NOMO-1 treated with DMSO at 0.1 percent for 48 hours (cell line): ENCODE data around the gene SH3D21.

Source experiments
- DNase-seq: peaks from one replicate; lab custom pipeline; 2025; ENCODE audit not compliant: unreplicated experiment; lab: John Stamatoyannopoulos, UW

SH3D21 gene

DNA sequence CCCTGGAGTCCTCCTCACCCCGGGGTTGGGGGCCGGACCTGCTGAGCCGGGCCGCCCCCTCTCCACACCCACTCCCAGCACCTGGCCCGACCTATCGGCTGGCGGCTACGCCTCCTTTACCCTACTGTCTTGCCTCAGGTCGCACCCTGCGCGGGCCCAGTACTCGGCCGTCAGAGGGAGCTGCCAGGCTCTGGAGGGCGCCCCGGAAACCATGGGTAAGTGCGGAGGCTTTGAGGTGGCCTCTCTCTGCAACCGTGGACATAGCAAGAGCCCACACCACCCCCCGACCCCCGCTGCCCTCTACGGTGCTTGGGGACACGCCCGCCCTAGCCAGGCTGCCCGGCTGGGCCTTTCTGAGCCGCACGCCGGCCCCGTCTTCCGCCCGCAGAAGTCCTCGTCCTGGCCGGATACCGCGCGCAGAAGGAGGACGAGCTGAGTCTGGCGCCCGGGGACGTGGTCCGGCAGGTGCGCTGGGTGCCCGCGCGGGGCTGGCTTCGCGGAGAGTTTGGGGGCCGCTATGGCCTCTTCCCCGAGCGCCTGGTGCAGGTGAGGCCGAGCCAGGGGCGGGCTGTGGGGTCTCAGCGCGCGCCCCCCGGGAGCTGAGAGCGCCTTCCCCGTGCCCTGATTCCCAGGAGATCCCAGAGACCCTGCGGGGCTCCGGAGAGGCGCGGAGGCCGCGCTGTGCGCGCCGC is at the start of gene SH3D21:
Gene SH3D21, plus strand, starts transcription at position 159 of the 692 bp plus-strand sequence. Its CDS starts 53 bp downstream, at position 212.
- DNase-seq, result no peak

- no peak for DNase-seq
Measured at GRCh38 chr1:36256558-36257374, 49.4 kb upstream of the SH3D21 start.

DNA sequence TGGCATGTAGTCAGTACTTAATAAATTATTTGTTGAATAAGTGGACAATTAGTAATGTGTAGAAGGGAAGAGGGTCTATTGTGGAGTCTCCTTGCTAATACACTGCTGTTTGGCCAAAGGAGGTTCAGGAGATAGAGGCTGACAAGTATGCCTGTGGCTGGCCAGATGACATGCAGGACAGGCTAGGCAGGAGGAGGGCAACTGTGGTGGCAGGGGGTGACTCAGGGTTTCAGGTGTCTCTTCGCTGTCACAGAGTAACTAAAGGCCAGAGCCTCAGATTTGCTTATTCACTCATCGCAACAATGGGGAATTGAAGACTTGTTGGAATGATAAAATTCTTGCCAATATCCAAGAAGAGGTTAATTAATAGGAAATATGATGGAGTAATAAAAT is 48.8 kb upstream of the SH3D21 start:
- no peak for DNase-seq

- no peak for DNase-seq
Measured at GRCh38 chr1:36258960-36259344, 47.2 kb upstream of the SH3D21 start.

GRCh38 chr1:36268981-36269380 is 37.2 kb upstream of the SH3D21 start:
- DNase-seq, result no peak

DNA sequence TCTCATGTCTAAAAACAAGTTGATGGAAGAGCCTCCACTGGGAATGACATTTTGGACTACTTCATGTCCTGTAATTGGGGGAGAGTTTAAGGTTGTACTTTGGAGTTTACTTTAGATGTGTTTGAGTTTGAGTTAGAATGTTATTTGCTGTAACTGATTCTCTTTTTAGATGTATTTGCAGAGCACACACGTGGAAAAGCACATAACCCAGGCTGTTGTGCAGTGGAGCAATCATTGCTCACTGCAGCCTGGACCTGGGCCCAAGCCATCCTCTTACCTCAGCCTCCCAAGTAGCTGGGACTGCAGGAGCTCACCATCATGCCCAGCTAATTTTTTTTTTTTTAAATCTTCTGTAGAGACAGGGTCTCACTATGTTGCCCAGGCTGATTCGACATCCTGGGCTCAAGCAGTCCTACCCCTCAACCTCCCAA is 36.7 kb upstream of the SH3D21 start:
- DNase-seq, result no peak

GRCh38 chr1:36273024-36273423 is 33.1 kb upstream of the SH3D21 start:
- no peak for DNase-seq

DNA sequence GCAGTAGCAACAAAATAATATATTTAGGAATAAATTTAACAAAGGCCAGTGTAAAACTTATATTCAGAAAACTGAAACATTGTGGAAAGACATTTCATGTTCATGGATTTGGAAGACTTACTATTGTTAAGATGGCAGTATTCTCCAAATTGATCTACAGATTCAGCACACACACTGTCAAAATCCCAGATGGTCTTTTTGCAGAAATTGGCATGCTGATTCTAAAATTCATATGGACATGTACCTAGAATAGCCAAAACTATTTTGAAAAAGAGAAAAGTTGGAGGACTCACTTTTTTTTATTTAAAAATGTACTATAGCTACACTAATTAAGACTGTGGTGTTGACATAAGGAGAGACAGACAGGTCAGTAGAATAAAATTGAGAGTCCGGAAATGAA is 32.0 kb upstream of the SH3D21 start:
- no peak for DNase-seq

- DNase-seq, result no peak
Measured at GRCh38 chr1:36276688-36277087, 29.5 kb upstream of the SH3D21 start.

- no peak for DNase-seq
Measured at GRCh38 chr1:36279110-36279788, 26.9 kb upstream of the SH3D21 start.

DNA sequence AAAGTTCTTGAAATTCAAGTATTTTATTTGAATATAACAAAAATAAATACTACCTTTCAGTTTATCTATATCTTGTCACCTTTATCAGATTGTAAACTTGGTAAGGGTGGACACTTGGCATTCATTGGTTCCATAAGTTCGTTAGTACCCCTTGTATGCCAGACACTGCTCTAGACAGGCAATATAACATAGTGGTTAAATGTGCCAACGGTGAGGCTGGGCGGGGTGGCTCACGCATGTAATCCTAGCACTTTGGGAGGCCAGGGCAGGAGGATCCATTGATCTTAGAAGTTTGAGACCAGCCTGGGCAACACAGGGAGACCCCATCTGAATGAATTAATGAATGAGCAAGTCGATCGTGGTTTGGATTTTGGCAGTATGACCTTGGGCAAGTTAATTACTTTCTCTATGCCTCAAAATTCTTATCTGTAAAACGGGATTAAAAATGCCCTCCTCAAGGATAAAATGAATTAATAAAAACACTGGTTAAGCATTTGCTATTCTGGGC is 26.3 kb upstream of the SH3D21 start:
- no peak for DNase-seq

DNA sequence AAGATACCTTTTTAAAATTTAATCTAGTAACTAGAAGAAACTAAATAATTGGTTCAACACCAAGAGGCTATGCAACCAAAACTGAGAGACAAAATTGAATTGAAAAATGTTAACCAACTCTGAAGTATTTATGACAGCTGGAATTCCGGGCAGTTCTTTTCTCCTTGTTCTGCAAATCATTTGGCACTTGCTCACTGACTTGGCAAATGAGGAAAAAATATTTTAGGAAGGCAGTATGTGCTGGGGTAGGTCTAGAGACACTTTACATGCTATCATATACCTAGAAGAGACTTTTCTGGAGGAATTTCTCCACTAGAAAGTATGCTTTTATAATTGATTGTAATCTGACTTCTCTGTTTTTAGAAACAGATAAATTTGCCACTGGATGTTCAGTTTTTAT is 22.1 kb upstream of the SH3D21 start:
- no peak for DNase-seq

- DNase-seq, result no peak
Measured at GRCh38 chr1:36284517-36284916, 21.7 kb upstream of the SH3D21 start.

DNA sequence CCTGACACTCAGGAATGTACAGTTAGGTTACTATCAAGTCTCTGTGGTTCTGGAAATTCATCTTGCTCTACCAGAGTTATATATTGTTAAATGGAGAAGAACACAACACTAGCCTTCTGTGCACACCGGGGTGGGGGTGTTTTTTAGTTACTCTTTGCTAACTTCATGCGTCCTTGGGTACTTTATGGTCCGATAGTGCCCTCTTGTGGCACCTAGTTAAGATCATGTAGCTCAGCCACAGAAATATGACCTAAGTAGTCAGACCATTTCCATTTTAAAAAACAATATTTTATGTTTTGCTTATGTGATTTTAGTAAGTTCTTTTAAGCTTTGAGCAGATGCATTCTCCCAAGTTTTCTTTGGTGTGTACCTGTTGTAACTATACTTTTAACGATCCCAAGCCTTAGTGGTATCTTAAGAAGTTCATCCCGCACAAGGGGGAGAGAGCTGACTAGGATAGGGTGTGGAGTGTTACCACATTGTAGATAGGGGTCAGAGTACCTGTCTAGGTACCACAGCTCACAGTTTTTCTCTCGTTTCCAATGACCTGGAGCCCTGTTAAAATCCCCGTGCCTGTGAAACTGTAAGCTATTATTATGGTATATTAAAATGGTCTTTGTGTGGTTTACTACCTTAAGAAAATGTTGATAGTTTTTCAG is 20.6 kb upstream of the SH3D21 start:
- peak; percentile 75 for DNase-seq

DNA sequence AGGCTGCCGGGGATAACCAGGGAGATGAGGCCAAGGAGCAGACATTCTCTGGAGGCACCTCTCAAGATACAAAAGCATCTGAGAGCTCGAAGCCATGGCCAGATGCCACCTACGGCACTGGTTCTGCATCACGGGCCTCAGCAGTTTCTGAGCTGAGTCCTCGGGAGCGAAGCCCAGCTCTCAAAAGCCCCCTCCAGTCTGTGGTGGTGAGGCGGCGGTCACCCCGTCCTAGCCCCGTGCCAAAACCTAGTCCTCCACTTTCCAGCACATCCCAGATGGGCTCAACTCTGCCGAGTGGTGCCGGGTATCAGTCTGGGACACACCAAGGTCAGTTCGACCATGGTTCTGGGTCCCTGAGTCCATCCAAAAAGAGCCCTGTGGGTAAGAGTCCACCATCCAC is 19.4 kb upstream of the SH3D21 start:
- no peak for DNase-seq

DNA sequence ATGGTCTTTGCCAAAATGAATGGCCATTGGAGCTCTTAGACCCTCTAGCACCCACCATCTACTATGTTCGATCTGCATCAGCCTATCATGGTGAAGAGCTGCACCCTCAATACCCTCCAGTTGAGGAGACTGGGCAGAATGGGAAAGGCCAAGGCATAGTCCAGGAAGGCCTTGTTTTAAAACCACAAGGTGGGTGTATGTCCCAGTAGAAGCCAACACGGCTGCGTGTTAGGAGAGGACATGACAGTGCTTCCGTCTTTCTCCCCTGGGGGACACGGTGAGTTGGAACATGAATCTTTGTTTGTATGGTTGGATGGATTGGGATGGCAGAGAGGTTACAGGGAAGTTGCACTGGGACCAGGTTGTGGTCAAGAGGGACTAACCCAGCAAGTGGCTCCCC is 18.6 kb upstream of the SH3D21 start:
- DNase-seq, result no peak

- no peak for DNase-seq
Measured at GRCh38 chr1:36295390-36295789, 10.8 kb upstream of the SH3D21 start.

GRCh38 chr1:36297062-36297461 is 9.1 kb upstream of the SH3D21 start:
- DNase-seq, result no peak

GRCh38 chr1:36298640-36299039 is 7.5 kb upstream of the SH3D21 start:
- DNase-seq, result no peak

- no peak for DNase-seq
Measured at GRCh38 chr1:36300526-36300925, 5.6 kb upstream of the SH3D21 start.

DNA sequence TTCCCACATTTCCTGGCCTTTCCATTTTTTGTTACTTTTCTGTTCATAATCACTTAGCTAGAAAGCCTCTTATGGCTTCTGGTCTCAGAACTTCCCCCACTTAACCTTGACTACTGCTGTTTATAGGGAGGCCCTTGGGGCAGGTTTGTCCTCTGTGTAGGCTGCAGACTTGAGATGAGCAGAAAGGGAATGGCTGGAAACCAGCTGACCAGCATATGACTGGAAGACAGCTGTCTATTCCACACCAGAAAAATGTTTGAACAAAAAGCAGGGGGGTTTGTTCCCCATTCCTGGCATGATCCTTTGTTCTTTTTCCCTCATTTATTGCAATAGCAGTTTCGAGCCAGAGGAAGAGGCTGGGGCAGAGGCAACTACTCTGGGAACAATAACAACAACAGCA is 4.9 kb upstream of the SH3D21 start:
- no peak for DNase-seq
